GM13977 (cell line): ENCODE data around the gene ATOH8.

Experiments
- DNase-seq: peaks from one replicate; pipeline ENCODE4 v3.0.0; 2012; ENCODE audit warnings: low spot score
- in situ Hi-C: fragments of 300-500 bp; cut with MboI; formaldehyde crosslinking; loops from one replicate; pipeline ENCODE4 v1.12.0; 2022; ENCODE audit warnings: low sequenced_read_pairs, low pct_unique_long_range_greater_than_20kb, mixed read lengths, inconsistent platforms; ENCODE audit not compliant: unreplicated experiment
- TF ChIP-seq, protein P1 (sequence below): IDR thresholded peaks from 2 replicates; pipeline ENCODE4 v1.5.1; 2012; ENCODE audit warnings: mild to moderate bottlenecking, control low read depth; ENCODE audit not compliant: insufficient read depth; ENCODE audit errors: extremely low read depth, missing control alignments

ATOH8 gene

DNA sequence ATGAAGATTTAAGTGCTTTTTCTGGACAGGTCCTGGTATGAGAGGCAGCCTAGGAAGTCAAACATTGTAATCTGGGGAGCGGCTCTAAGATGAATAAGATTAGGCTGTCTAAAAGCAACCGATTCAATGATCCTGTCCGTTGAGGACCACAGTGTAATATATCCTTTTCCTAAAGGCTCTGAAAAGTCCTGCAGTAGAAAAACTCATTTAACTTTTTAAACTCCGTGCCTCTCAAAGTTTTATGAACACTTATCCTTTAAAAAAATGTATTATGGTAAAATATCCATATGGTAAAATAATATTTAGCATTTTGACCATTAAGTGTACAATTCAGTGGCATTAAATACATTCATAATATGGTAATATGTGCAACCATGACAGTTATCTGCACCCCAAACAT is 39.8 kb downstream of the ATOH8 start:
- in situ Hi-C loops: no loop called here

DNA sequence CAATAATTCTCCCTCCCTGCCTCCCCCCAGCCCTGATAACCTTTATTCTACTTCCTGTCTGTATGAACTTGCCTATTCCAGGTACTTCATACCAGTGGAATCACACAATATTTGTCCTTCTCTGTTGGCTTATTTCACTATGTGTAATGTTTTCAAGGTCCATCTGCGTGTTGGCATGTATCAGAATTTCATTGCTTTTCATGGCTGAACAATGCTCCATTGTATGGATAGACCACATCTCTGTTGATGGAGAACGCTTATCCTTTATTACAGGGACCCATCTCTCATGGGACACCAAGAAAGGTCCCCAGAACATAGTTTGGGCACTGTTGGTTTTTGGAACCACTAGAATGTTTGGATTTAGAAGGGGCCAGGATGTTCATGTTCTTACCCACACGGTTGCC is 40.2 kb downstream of the ATOH8 start:
- in situ Hi-C loops: no loop called here
- TF ChIP-seq, protein P1, sequence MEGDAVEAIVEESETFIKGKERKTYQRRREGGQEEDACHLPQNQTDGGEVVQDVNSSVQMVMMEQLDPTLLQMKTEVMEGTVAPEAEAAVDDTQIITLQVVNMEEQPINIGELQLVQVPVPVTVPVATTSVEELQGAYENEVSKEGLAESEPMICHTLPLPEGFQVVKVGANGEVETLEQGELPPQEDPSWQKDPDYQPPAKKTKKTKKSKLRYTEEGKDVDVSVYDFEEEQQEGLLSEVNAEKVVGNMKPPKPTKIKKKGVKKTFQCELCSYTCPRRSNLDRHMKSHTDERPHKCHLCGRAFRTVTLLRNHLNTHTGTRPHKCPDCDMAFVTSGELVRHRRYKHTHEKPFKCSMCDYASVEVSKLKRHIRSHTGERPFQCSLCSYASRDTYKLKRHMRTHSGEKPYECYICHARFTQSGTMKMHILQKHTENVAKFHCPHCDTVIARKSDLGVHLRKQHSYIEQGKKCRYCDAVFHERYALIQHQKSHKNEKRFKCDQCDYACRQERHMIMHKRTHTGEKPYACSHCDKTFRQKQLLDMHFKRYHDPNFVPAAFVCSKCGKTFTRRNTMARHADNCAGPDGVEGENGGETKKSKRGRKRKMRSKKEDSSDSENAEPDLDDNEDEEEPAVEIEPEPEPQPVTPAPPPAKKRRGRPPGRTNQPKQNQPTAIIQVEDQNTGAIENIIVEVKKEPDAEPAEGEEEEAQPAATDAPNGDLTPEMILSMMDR: no peak
- no peak for DNase-seq

More for the DNA sequence above, 39.8 kb downstream of the ATOH8 start:
- TF ChIP-seq, protein P1: no peak
- no peak for DNase-seq

DNA sequence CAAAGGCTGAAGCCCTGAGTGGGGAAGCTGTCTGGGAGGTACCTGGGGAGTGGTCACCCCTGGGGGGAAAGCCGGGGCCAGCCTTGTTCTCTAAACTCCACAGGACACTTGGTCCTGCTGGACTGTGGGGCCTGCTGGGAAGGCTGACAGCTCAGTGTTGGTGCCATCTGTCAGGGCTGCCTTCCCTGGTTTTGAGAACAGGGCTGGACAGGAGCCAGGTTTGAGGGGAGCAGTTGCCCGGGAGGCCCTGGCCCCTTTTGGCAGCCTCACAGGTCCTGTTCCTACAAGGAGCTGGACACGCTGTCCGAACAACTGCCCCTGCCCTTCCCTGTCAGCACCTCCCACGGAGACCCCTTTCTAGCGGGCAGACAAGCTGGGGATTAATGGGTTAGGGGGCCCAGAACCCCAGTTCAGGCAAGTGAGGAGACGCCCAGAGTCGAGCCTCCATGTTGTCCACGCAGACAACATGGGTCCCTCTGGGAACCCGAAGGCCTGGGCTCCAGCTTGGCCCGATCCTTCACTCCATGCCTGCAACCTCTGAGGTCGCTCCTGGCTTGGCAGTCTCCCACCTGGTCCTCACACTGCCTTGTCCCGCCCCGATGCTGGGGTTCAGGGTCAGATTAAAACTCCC is 40.8 kb downstream of the ATOH8 start:
- TF ChIP-seq, protein P1: no peak
- in situ Hi-C loops: no loop called here
- no peak for DNase-seq

DNA sequence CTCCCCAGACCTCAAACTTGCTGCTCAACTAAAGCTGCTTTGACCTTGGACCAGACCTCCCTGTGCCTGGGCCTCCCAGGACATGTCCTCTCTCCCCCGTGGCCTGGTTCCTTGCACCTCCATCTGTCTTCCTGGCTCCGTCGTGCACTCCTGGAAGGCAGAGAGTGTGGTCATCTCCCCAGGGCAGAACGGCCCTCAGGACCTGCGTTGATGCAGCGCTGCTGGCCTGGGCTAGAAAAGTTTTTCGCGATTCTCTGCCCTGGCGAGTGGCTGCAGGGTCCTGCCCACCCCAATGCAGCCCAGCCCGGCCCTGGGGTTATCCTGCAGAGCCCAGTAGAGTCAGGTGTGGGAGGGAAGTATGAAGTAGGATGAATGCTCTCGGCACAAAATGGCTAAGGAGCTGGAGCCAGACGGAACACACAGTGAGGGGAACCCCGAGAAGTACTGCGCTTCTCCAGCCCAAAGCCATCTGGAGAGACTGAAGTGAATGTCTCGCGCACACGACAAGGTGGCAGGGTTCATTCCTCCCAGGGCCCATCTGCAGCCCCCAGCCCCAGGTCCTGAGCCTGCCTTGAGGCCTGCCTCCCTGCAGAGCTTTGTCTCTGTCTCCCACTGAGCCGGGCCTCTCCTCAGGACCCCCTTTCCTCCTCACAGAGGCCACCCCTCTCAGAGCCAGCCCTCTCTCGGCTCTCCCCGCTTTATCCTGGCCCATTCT is 41.7 kb downstream of the ATOH8 start:
- no peak for DNase-seq
- TF ChIP-seq, protein P1: no peak
- in situ Hi-C loops: no loop called here

DNA sequence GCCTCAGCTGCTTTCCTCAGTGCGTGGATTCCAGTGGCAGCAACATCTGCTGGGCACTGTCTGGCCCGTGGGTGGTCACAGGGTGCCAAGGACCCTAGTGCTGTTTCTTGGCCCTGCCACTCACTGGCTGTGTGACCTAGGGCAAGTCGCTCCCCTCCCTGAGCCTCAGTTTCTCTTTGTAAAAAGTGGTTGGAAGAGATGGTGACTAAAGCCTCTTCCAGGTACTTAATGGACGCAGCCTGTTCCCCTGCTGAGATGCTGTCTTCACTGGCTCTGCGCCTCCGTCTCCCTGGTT is 42.2 kb downstream of the ATOH8 start:
- TF ChIP-seq, protein P1: no peak
- in situ Hi-C loops: no loop called here
- no peak for DNase-seq

DNA sequence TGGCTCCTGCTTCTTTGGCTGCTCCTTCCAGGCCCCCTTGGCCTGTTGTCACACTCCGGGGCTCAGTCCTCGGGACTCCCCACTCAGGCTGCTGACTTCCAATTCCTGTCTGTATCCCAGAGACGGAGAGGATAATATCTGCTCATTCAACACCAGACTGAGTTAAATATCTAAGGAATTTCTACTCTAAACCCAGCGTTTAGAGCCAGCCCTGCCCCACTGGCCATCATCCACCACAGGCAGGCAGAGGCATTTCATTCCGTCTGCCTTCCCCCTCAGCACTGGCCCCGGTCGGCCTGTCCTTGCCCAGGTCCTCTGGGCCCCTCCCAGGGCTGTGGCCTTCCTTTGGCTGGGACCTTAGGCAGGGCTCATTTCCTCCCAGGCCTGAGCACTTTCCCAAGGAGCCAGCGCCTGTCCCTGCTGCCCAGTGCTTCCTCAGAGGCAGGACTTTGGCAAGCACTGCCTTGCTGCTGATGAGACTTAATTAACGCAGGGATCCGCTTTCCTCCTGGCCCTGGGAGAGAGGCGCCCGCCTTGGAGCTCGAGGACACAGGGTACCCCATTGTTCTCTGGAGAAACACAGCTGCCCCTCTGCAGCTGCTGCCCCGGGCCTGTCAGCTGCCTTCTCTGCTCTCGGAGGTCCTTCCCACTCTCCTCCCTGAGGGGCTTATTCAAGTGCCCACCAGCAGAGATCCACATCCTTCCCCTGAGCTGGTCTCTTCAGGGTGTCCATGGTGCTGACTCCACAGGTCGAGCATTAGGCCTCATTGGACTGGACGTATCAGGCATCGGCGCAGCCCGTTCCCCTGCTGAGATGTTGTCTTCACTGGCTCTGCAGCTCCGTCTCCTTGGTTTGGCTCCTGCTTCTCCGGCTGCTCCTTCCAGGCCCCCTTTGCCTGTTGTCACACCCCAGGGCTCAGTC is 42.8 kb downstream of the ATOH8 start:
- in situ Hi-C loops: no loop called here
- TF ChIP-seq, protein P1: no peak
- no peak for DNase-seq
